GM18858 (cell line): ENCODE data around the gene DNAH9.
"Not testable (repeated sequence)": the region's sequence is repeated elsewhere in the genome, so short reads cannot be mapped to it uniquely, and the experiment has no call there.

Source experiments
- ATAC-seq: cut with Tn5 transposase; IDR thresholded peaks from one replicate; pipeline ENCODE4 v1.9.1; 2021; ENCODE audit not compliant: unreplicated experiment

DNAH9 gene

DNA sequence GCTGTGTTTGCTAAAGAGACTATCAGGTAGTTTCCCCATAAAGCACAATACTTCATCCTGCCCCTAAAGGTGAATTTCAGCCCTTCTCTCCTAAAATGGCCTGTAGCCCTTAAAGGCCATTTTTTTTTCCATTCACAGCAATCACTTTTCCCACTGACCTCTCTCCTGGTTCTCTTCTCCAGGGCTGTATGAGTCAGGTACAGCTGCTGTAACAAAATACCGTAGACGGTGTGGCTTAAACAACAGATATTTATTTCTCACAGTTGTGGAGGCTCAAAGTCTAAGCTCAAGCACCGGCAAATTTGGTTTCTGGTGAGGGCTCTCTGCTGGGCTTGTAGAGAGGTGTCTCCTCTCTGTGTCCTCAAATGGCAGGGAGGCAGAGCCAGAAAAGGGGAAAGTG is 354.3 kb downstream of the DNAH9 start:
- no peak for ATAC-seq

DNA sequence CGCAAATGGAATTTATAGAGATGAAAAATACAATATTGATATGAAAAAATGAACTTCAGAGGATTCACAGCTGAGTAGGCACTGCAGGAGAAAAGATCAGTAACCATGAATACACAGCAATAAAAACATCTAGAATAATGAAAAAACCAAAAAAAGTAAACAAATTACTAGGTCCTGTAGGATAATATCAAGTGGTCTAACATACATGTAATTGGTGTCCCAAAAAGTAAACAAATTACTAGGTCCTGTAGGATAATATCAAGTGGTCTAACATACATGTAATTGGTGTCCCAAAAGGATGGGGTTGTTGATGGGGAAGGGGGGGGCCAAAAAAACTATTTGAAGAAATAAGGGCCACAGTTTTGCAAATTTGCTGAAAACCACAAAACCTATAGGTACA is 355.7 kb downstream of the DNAH9 start:
- no peak for ATAC-seq

DNA sequence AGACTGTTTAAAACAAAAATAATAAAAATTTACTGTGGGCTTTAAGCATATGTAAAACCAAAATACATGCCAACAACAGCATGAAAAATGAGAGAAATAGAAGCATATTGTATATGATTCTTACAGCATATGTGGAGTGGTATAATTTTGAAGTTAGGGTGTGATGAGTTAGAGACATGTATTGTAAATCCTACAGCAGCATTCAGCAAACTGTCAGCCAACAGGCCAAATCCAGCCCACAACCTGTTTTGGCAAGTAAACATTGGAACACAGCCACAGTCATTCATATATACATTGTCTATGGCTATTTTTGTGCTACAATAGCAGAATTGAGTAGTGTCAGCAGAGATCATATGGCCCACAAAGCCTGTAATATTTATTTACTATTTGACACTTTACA is 356.7 kb downstream of the DNAH9 start:
- no peak for ATAC-seq

DNA sequence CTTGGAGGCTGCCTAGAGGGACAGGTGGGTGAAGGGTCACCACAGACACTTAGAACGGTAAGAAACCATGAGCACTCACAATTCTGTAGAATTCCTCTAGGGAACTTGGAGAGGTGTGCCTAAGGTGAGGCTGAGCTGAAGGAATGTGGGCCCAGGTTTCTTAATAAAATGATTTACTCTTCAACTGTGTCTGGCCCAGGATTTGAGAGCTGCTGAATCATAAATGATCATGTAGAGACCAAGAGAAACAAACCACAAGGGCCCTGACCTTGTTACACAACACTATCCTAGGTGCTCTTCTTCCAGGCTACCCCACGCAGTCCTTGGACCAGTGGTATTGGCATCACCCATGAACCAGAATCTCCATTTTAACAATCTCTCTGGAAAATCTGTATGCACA is 371.3 kb downstream of the DNAH9 start:
- ATAC-seq, result no peak

DNA sequence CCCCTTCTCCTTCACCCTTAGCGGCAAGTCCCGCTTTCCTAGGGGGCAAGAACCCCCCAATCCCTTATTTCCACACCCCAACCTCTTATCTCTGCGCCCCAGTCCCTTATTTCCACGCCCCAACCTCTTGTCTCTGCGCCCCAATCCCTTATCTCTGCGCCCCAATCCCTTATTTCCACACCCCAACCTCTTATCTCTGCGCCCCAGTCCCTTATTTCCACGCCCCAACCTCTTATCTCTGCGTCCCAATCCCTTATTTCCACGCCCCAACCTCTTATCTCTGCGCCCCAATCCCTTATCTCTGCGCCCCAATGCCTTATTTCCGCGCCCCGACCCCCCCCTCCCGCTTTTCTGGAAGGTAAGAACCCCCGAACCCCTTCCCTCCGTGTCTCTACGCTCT is 374.5 kb downstream of the DNAH9 start:
- ATAC-seq, result not testable (repeated sequence)

DNA sequence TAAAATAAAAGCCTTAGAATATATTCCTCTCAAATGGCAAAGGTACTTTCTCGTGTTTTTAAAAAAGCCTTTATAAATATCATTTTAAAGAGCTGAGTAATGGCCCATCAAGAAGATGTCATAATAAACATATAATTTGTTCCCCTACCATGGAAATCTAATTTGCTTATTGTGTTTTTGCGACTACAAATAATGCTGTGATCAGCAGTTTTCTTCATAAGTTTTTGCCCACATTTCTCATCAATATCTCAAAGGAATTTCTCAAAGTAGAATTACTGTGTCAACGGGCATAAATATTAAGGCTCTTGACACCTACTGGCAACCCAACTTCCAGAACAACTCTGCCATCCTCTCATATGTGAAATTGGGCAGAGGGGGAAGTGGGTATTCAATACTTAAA is 381.5 kb downstream of the DNAH9 start:
- no peak for ATAC-seq

DNA sequence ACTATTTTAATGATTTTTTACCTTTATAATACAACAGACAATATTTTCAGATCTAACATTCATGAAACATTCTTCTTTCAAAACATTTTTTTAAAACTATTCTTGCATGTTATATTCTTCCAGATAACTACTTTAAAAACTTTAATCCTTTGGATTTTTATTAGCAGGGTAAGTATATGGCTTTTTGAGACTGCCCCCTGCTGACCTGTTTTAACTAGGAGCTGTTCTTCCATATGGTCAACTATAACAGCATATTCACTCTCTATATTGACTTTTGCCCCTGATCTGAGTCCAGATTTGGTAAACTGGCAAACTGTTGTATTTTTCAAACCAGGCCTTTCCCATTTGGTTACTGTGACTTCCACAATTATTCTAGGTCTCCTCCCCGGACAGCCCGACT is 382.5 kb downstream of the DNAH9 start:
- ATAC-seq, result no peak

DNA sequence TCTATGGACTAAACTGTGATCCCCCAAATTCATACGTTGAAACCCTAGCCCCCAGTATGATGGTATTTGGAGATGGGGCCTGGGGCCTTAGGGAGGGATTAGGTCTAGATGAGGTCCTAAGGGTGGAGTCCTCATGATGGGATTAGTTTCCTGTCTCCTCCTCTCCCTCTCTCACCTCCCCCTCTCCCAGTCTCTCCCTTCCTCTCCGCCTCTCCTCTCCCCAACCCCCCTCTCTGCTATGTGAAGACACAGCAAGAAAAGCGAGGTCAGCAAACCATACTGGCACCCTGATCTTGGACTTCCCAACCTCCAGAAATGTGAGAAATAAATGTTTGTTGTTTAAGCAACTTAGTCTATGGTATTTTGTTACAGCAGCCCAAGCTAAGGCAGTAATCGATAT is 383.6 kb downstream of the DNAH9 start:
- ATAC-seq, result no peak

DNA sequence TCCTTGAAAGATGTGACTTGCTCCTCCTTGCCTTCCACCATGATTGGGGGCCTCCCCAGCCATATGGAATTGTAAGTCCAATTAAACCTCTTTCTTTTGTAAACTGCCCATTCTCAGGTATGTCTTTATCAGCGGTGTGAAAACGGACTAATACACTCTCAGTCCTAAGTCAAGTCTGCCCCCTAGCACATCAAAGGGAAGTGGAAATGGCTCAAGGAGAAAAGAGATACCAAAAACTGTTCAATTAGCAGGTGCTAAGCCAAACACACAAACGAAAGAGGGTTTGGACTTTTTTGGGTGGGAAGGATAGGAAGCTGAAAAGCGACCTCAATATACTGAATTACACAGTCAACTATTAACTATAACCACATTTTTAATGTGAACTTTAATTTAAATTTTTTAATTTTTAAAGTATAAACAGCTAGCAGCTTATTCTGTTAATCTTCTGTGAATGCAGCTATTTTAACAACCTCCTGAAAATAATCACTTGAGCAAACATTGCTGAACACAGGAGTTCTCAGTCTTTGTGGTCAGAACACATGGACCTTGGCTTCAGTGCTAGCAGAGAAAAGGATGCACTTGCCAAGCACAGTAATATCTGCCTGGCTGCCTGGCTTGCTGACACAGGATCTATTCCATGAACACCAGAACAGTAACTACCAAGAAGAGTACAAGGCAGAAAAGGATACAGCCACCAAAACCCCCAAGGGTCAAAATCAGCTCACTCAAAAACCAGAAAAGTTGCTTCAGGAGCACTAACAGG is 388.1 kb downstream of the DNAH9 start:
- ATAC-seq, result no peak

DNA sequence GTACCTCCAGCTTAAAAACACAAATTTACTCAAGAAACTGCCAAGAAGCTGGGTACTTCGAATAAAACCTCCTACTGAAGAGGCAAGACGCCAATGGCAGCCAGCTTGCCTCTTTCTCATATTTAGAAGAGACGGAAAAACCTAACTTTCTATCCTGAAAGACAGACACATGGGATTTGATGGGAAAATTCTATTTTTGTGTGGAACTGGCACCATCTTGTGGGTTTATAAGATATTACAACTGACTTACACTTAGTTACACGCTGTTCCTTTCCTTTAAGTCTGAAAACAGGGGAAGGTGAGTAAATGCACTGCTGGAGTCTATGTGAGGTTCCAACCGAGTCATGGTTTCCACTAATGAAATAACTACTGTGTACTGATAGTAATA is 388.7 kb downstream of the DNAH9 start:
- no peak for ATAC-seq

DNA sequence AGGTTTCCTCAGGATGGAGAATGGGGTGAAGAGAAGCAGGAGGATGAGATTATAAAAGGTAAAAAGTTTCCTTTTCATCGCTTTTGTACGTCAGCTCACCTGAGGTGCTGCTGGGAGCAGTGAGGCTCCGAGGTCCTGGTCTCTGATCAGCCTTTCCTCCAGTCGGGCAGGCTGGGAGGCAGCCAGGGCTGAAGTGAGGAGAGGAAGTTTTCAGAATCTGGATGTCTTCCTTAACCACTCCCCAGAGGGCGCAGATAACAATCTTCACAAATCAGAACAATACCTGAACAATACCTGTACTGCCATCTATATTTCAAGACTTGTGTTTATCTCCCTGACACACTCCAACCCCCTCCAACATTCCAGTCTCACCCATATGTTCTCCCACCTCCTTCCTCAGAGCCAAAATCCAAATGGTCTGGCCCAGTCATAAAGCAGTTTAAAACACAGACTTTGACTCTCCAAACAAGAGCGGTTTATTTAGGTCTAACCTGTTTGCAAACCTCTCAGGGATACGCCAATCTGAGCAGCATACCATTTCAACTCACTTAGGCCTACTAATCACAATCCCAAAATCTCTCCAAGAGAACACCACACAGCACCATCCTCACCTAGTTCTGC is 392.2 kb downstream of the DNAH9 start:
- ATAC-seq, result no peak

DNA sequence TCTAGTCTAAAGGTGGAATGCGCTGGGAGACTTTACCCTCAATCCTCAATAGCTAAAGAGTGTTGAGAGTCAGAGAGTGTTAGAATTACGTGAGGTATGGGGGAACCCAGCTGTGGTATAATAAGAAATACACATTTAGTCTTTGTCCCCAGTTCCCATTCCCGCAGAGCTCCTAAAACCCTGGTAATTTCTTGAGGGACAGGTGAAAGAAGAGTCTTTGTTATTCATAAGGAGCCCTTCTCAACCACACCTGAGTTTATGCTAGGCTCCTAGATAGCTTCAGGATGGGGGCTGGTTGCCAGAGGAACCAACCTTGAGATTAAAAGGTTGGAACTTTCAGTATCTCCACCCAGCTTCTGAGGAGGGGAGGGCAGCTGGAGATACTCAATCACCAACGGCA is 393.2 kb downstream of the DNAH9 start:
- no peak for ATAC-seq

DNA sequence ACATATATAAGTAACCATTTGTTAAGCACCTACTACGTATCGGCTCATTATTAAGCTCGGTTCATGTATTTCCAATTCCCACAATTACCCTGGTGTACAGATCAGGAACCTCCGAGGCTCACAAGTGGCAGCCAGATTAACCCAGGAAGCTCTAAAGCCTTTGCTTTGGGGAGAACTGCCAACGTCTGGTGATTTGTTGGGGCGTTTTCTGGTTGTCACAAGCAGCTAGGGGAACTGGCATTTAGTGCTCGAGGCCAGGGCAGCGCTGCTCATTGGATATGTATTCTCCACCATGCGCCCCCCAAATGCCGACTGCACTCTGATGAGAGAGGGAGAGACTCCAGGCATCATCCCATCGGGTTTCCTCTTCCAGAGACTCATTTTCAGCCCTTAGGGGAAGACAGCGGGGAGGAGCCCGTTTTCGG is 398.5 kb downstream of the DNAH9 start:
- ATAC-seq, result peak; percentile 15

DNA sequence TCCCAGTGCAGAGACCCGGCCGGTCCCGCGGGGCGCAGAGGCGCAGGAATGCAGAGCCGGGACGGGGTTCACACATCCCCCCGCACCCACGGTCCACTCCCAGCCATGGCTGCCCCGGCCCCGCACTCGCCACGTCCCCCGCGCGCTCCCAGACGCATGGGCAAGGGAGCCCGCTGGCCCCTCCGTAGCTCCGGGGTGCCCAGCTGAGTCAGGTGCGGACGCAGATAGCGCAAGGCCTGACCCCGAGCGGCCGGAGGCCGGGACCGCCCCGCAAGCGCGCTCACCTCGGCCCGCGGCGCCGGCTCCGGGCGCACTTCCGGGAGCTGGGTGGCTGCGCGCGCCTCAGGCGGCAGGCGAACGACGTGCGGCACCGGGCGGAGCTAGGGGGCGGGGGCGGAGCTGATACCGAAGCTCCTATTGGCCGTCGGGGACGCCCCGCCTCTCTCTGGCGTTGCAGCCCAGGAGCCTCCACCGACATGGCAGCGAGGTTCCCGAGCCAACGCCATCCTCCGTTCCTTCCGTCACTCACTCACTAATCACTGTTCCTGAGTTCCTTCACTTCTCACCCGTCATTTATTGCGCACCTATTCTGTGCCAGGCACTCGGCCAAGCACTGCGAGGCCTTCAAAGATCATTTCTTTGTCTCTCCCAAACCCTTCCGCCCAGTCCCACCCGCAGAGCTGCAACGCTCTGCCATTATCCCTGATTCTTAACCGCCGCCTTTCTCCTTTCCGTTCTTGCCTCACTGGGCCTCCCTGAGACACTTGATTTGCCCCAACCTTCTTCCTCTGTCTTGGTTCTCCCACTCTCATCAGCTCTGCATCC is 399.1 kb downstream of the DNAH9 start, which contains the start of gene ZNF18:
ZNF18 (minus strand) TSS at position 329 of the 825 bp plus-strand sequence. CDS start 4,646 bp downstream, outside the sequence.
- ATAC-seq, result peak; percentile 93

DNA sequence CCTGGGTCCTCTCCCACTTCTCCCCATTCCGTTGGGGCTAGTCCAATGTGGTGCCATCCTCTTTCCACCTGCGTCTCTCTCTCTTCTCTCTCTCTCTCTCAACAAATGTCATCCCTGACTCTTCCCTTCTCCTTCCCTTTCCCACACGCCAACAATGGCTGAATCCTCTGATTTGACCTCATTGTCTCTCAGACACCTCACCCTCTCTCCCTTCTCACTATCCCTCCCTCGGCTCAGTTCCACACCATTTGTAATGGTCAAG is 399.6 kb downstream of the DNAH9 start:
- ATAC-seq, result no peak

DNA sequence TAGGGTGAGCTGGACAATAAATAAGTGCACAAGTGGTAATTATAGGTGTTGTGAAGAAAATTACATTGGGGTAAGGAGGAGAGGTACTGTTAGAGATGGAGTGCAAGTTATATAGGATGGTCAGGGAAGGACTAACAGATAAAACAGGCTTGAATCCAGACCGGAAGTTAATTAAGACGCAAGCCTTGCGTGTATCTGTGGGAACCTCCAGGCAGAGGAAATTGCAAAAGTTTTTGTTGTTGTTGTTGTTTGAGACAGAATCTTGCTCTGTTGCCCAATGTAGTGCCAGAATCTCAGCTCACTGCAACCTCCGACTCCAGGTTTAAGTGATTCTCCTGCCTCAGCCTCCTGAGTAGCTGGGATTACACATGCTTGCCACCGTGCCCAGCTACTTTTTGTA is 401.4 kb downstream of the DNAH9 start:
- ATAC-seq, result no peak

DNA sequence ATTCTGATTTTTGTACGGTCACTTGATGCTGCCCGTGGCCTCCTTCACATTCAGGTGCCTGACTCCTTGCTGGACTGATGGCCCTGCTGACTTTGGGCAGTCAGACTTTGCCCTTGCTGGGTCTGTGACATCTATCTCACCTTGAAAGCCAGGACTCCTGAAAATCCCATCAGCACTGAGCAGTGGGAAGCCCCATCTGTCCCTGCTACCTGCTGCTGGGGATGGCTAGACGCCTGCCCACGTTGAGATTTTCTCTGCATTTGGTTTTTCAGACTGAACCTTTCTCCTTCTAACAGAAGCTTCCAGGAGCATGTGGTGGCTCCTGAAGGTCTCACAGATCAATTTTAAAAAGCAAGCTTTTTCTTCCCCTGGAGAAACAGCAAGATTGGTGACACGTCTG is 409.2 kb downstream of the DNAH9 start:
- no peak for ATAC-seq
